ENCODE results near the gene CHIC2.

The CHIC2 gene

DNA sequence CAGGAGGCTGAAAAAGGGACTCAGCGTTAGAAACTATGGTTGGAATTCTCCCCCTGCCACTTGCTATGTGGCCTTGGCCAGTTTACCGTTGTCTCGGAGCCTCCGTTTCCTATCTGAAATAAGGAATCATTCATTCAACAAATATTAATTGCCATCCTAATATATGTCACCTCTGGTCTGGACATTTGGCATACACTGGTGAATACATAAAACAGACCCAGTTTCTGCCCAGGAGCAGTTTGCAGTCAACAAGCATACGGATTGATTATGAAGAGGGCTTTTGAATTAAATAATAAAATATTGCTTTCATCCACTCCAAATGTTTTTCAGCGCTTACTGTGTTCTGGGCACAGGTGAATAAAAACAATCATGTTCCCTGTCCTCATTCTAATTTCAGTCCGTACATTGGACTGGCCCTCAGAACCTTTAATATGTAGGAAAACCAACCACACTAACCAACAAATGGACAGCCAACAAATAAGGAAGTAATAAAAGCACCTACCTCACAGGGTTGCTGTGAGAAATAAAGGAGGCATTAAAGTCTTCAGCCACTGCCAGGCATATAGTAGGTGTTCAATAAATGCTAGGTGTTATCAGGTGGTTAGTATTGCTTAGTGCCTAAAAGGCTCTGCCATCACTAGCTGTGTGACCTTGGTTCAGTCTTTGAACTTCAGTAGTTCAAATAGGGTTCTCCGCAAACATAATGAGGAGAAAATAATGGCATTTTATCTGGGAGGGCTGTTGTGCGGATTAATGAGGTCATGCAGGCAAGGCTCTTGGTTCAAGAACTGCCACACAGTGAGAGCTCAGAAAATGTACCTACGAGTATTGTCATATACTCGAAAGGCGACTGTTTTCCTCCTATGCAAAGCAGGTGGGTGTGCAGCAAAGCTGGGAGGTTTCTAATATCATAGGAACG is 28.3 kb upstream of the CHIC2 start:
- Histone ChIP-seq H3K27ac (ENCODE audit: low read depth, low read length, poor library complexity, severe bottlenecking) (no peak overlapping the region), H3K9me2 (ENCODE audit: low read depth, low read length) (no peaks in the 10 kb centered on the region), H3K36me3 (ENCODE audit: insufficient read depth, low read length) (no peaks in the 10 kb centered on the region), H4K20me1 (ENCODE audit: insufficient read depth, low read length) (no peaks in the 10 kb centered on the region), H2AFZ (ENCODE audit: low read length) (no peak overlapping the region), H3F3A (ENCODE audit: insufficient read depth, low read length) (no peaks in the 10 kb centered on the region), H3K27me3 (ENCODE audit: insufficient read depth, low read length) (no peaks in the 10 kb centered on the region), H3K79me2 (ENCODE audit: insufficient read depth, low read length) (no peaks in the 10 kb centered on the region), H3K4me3 (ENCODE audit: low read depth, low read length, poor library complexity, severe bottlenecking) (peak overlapping the region; percentile 60), H3K9me3 (ENCODE audit: low read length) (no peaks in the 10 kb centered on the region), H3K4me2 (ENCODE audit: low read length) (peak overlapping the region; percentile 87), H3K9ac (ENCODE audit: low read length) (peak overlapping the region; percentile 53; the same call in 1 of the 2 replicates), H3K4me1 (ENCODE audit: insufficient read depth, low read length, severe bottlenecking) (peaks cover 32% of the 10 kb centered on the region)
- TF ChIP-seq, protein P1, sequence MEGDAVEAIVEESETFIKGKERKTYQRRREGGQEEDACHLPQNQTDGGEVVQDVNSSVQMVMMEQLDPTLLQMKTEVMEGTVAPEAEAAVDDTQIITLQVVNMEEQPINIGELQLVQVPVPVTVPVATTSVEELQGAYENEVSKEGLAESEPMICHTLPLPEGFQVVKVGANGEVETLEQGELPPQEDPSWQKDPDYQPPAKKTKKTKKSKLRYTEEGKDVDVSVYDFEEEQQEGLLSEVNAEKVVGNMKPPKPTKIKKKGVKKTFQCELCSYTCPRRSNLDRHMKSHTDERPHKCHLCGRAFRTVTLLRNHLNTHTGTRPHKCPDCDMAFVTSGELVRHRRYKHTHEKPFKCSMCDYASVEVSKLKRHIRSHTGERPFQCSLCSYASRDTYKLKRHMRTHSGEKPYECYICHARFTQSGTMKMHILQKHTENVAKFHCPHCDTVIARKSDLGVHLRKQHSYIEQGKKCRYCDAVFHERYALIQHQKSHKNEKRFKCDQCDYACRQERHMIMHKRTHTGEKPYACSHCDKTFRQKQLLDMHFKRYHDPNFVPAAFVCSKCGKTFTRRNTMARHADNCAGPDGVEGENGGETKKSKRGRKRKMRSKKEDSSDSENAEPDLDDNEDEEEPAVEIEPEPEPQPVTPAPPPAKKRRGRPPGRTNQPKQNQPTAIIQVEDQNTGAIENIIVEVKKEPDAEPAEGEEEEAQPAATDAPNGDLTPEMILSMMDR (IDR thresholded peaks at IDR 0.05; ENCODE audit: low read length) = no peak
- TF ChIP-seq EZH2 (IDR thresholded peaks at IDR 0.05; ENCODE audit: borderline replicate concordance, low read length) = no peak

DNA sequence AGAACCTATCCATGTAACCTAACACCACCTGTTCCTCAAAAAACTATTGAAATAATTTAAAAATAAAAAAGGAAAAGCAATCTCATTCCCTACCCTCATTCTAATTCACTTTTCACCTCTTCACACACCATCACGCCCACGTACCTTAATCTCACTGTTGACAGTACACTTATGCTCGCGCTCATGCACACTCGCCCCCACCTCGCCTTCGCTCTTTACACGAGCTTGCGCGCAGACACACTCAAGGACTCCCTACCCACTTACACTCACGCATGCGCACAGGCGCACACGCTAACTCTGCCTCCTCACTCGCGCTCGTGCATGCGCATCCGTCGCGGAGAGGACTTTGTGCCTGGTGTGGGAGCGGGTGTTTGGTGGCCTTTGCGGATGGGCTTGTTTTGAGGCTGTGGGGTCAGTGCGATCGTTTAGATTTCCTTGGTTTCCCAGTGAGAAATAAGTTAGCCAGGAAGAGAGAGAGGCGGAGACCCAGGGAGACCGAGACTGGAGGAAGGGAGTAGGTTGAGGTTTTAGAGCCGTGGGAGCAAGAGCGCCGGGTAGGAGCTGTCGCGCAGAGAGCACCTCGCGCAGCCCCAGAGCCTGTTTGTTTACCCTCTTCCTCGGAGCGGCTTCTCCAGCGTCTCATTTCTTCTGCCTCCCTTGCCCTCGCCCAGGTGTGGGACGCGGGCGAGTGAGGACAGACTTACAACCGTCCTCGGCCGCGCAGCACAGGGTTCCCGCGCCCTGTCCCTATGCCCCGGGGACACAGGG is 27.4 kb upstream of the CHIC2 start:
- peak overlapping the region; percentile 53 for H3K9ac ChIP-seq (ENCODE audit: low read length)
- H3K4me3 ChIP-seq (ENCODE audit: low read depth, low read length, poor library complexity, severe bottlenecking) = peak overlapping the region; percentile 60
- H3K27ac ChIP-seq (ENCODE audit: low read depth, low read length, poor library complexity, severe bottlenecking) = no peak overlapping the region

More for the DNA sequence above, 27.4 kb upstream of the CHIC2 start:
- no peaks in the 10 kb centered on the region for H3K9me3 ChIP-seq (ENCODE audit: low read length)
- TF ChIP-seq EZH2 (IDR thresholded peaks at IDR 0.05; ENCODE audit: borderline replicate concordance, low read length) = no peak
- TF ChIP-seq, protein P1 (IDR thresholded peaks at IDR 0.05; ENCODE audit: low read length) = no peak
- H3K27me3 ChIP-seq (ENCODE audit: insufficient read depth, low read length) = no peaks in the 10 kb centered on the region
- H2AFZ ChIP-seq (ENCODE audit: low read length) = 0 out of 2 replicates have a peak overlapping the region, but pooled peaks have one; percentile 44
- H3K79me2 ChIP-seq (ENCODE audit: insufficient read depth, low read length) = no peaks in the 10 kb centered on the region
- no peaks in the 10 kb centered on the region for H4K20me1 ChIP-seq (ENCODE audit: insufficient read depth, low read length)
- no peaks in the 10 kb centered on the region for H3F3A ChIP-seq (ENCODE audit: insufficient read depth, low read length)
- peaks cover 32% of the 10 kb centered on the region for H3K4me1 ChIP-seq (ENCODE audit: insufficient read depth, low read length, severe bottlenecking)
- H3K4me2 ChIP-seq (ENCODE audit: low read length) = peak overlapping the region; percentile 87
- H3K9me2 ChIP-seq (ENCODE audit: low read depth, low read length) = no peaks in the 10 kb centered on the region
- H3K36me3 ChIP-seq (ENCODE audit: insufficient read depth, low read length) = no peaks in the 10 kb centered on the region
